HS-5 (cell line): ENCODE measurements around the gene TOR1AIP2.

Source experiments
- DNase-seq: peaks from one replicate; pipeline ENCODE4 v3.0.0-alpha.2; 2012; ENCODE audit warnings: low read depth

TOR1AIP2 gene

GRCh38 chr1:179825206-179825605 lies 52.4 kb downstream of the TOR1AIP2 start:
- no peak for DNase-seq

- DNase-seq, result no peak
Measured at GRCh38 chr1:179824265-179824664, 53.3 kb downstream of the TOR1AIP2 start.

GRCh38 chr1:179823693-179824092 lies 53.9 kb downstream of the TOR1AIP2 start:
- no peak for DNase-seq

GRCh38 chr1:179822065-179822464 lies 55.5 kb downstream of the TOR1AIP2 start:
- no peak for DNase-seq

- DNase-seq, result no peak
Measured at GRCh38 chr1:179821524-179821923, 56.1 kb downstream of the TOR1AIP2 start.

GRCh38 chr1:179820226-179820970 lies 57.2 kb downstream of the TOR1AIP2 start:
- DNase-seq, result no peak

- no peak for DNase-seq
Measured at GRCh38 chr1:179818743-179819173, 58.8 kb downstream of the TOR1AIP2 start.

- no peak for DNase-seq
Measured at GRCh38 chr1:179818260-179818659, 59.3 kb downstream of the TOR1AIP2 start.

- no peak for DNase-seq
Measured at GRCh38 chr1:179817789-179818188, 59.8 kb downstream of the TOR1AIP2 start.

GRCh38 chr1:179817056-179817455 lies 60.5 kb downstream of the TOR1AIP2 start:
- DNase-seq, result no peak

GRCh38 chr1:179816196-179816960 lies 61.2 kb downstream of the TOR1AIP2 start:
- no peak for DNase-seq

- DNase-seq, result no peak
Measured at GRCh38 chr1:179815641-179816040, 62.0 kb downstream of the TOR1AIP2 start.

- DNase-seq, result no peak
Measured at GRCh38 chr1:179814546-179814838, 63.1 kb downstream of the TOR1AIP2 start.

GRCh38 chr1:179813626-179814545 lies 63.7 kb downstream of the TOR1AIP2 start:
- no peak for DNase-seq

- no peak for DNase-seq
Measured at GRCh38 chr1:179812501-179813292, 64.9 kb downstream of the TOR1AIP2 start.

- no peak for DNase-seq
Measured at GRCh38 chr1:179810367-179810715, 67.3 kb downstream of the TOR1AIP2 start.

- DNase-seq, result peak; percentile 28
Measured at GRCh38 chr1:179809506-179810366, 67.9 kb downstream of the TOR1AIP2 start.

GRCh38 chr1:179808503-179808902 lies 69.1 kb downstream of the TOR1AIP2 start:
- DNase-seq, result no peak

- peak; percentile 61 for DNase-seq
Measured at GRCh38 chr1:179807691-179808485, 69.7 kb downstream of the TOR1AIP2 start.

- DNase-seq, result no peak
Measured at GRCh38 chr1:179807291-179807690, 70.3 kb downstream of the TOR1AIP2 start.
